PC-3 (cell line): ENCODE data around the gene SLC47A1. TPM values are rescaled to one million over a fixed set of nuclear protein-coding genes. Genes with fewer than 3 reads are reported as not detected.

Experiments
- ATAC-seq: fragments of 200-7000 bp; cut with Tn5 transposase; 2 replicates; pipeline ENCODE4 v1.9.1; 2020; ENCODE audit warnings: mild to moderate bottlenecking, moderate library complexity
- BruUV-seq: library from RNA; stranded (reverse); fragments of 400-500 nt; replicated peaks from 2 replicates; lab custom pipeline; 2021; lab: Mats Ljungman, UMichigan
- CTCF ChIA-PET: fragments of 300-600 bp; sonication (Branson Sonifier 250); formaldehyde crosslinking; loops from one replicate; lab custom pipeline; 2022; ENCODE audit warnings: antibody characterized with exemption; lab: Charles Lee
- POLR2A ChIA-PET: fragments of 300-600 bp; sonication (Branson Sonifier 250); formaldehyde crosslinking; loops from one replicate; lab custom pipeline; 2022; ENCODE audit warnings: antibody characterized with exemption; ENCODE audit not compliant: unreplicated experiment; lab: Charles Lee
- DNase-seq: peaks from one replicate; pipeline ENCODE4 v3.0.0-alpha.2; 2015
- H2AFZ ChIP-seq: fragments of 300-600 bp; sonication (generic); 2 replicates; pipeline ENCODE4 v1.6.0; 2016; ENCODE audit warnings: antibody characterized with exemption, low read length
- H3F3A ChIP-seq: fragments of 300-600 bp; sonication (generic); one replicate; pipeline ENCODE4 v1.6.0; 2017; ENCODE audit warnings: antibody characterized with exemption, low read length, control low read depth, mild to moderate bottlenecking; ENCODE audit not compliant: unreplicated experiment
- H3K27ac ChIP-seq: fragments of 300-600 bp; sonication (generic); 2 replicates; pipeline ENCODE4 v1.5.1; 2016; ENCODE audit warnings: mild to moderate bottlenecking, low read length
- H3K27me3 ChIP-seq: fragments of 300-600 bp; sonication (generic); 2 replicates; pipeline ENCODE4 v1.6.1; 2016; ENCODE audit warnings: low read length, mixed read lengths
- H3K36me3 ChIP-seq: fragments of 300-600 bp; sonication (generic); 2 replicates; pipeline ENCODE4 v1.6.1; 2016; ENCODE audit warnings: low read depth, mixed run types, low read length, mixed read lengths
- H3K4me1 ChIP-seq: fragments of 300-600 bp; sonication (generic); 2 replicates; pipeline ENCODE4 v1.5.1; 2016; ENCODE audit warnings: low read length; ENCODE audit not compliant: insufficient read depth
- H3K4me2 ChIP-seq: fragments of 300-600 bp; sonication (generic); 2 replicates; pipeline ENCODE4 v1.6.0; 2016; ENCODE audit warnings: low read length
- H3K4me3 ChIP-seq: fragments of 300-600 bp; sonication (generic); 2 replicates; pipeline ENCODE4 v1.5.1; 2016; ENCODE audit warnings: mild to moderate bottlenecking, low read length, mixed read lengths
- H3K79me2 ChIP-seq: fragments of 300-600 bp; sonication (generic); 2 replicates; pipeline ENCODE4 v1.6.1; 2017; ENCODE audit warnings: low read length, mixed read lengths
- H3K9ac ChIP-seq: fragments of 300-600 bp; sonication (generic); 2 replicates; pipeline ENCODE4 v1.6.0; 2016; ENCODE audit warnings: mild to moderate bottlenecking, low read length
- H3K9me2 ChIP-seq: fragments of 300-600 bp; sonication (generic); replicated peaks from 2 replicates; pipeline ENCODE4 v1.6.1; 2016; ENCODE audit warnings: mixed run types, low read length, mixed read lengths
- H3K9me3 ChIP-seq: fragments of 300-600 bp; sonication (generic); 2 replicates; pipeline ENCODE4 v1.6.1; 2016; ENCODE audit warnings: low read length, mixed read lengths
- H4K20me1 ChIP-seq: fragments of 300-600 bp; sonication (generic); 2 replicates; pipeline ENCODE4 v1.6.1; 2016; ENCODE audit warnings: low read length, mixed read lengths
- CTCF ChIP-seq: fragments of 300-600 bp; sonication (generic); conservative IDR thresholded peaks from 2 replicates; pipeline ENCODE4 v1.5.1; 2017; ENCODE audit warnings: antibody characterized with exemption, low read depth, mild to moderate bottlenecking, low read length
- EZH2 ChIP-seq: fragments of 300-600 bp; sonication (generic); IDR thresholded peaks from one replicate; pipeline ENCODE4 v1.6.1; 2017; ENCODE audit warnings: antibody characterized with exemption, mild to moderate bottlenecking, low read length; ENCODE audit not compliant: unreplicated experiment
- EZH2phosphoT487 ChIP-seq: fragments of 300-600 bp; sonication (generic); IDR thresholded peaks from 2 replicates; pipeline ENCODE4 v1.6.1; 2018; ENCODE audit warnings: mild to moderate bottlenecking, antibody characterized with exemption, low read length, borderline replicate concordance
- intact Hi-C: fragments of 100-400 bp; cut with micrococcal nuclease; formaldehyde crosslinking; loops from 2 replicates; pipeline ENCODE4 v1.9.0; 2023
- total RNA-seq: library from RNA; depleted of rRNA; stranded (reverse); fragments of >200 nt; gene quantifications from 2 replicates; pipeline ENCODE4 v1.2.3, GENCODE V29; 2014

The SLC47A1 gene
- total RNA-seq, 1 experiment from 2014 or later = 0.15 TPM

GRCh38 chr17:19486351-19487023 lies 47.2 kb upstream of the SLC47A1 start:
- H3K36me3 ChIP-seq = no peaks in the 10 kb centered on the region
- H3K9ac ChIP-seq = no peak overlapping the region
- no peaks in the 10 kb centered on the region for H3K9me3 ChIP-seq
- no peaks in the 10 kb centered on the region for H3K4me1 ChIP-seq
- DNase-seq (no peak), ATAC-seq (no peak)
- BruUV-seq = no TSS peak
- no peaks in the 10 kb centered on the region for H3K27me3 ChIP-seq
- POLR2A ChIA-PET = no interaction called here
- CTCF ChIA-PET = no interaction called here
- H3K4me2 ChIP-seq = no peak overlapping the region
- H3K9me2 ChIP-seq = no peaks in the 10 kb centered on the region
- intact Hi-C loops = no loop called here
- H2AFZ ChIP-seq = no peak overlapping the region
- no peak overlapping the region for H3K4me3 ChIP-seq
- no peaks in the 10 kb centered on the region for H3F3A ChIP-seq
- H3K27ac ChIP-seq = no peak overlapping the region
- H3K79me2 ChIP-seq = no peaks in the 10 kb centered on the region
- H4K20me1 ChIP-seq = no peaks in the 10 kb centered on the region
- no peak for TF ChIP-seq CTCF
- TF ChIP-seq EZH2 = no peak
- TF ChIP-seq EZH2phosphoT487 = no peak

- no TSS peak for BruUV-seq
- H2AFZ ChIP-seq = no peak overlapping the region
- H3K27me3 ChIP-seq = no peaks in the 10 kb centered on the region
- ChIA-PET CTCF (no interaction called here), POLR2A (no interaction called here)
- no peaks in the 10 kb centered on the region for H4K20me1 ChIP-seq
- H3K9me3 ChIP-seq = no peaks in the 10 kb centered on the region
- no peaks in the 10 kb centered on the region for H3K4me1 ChIP-seq
- H3F3A ChIP-seq = no peaks in the 10 kb centered on the region
- H3K27ac ChIP-seq = no peak overlapping the region
- H3K4me3 ChIP-seq = no peak overlapping the region
- intact Hi-C loops = no loop called here
- no peak for ATAC-seq
- H3K4me2 ChIP-seq = no peak overlapping the region
- TF ChIP-seq CTCF (no peak), EZH2phosphoT487 (no peak), EZH2 (no peak)
- no peaks in the 10 kb centered on the region for H3K36me3 ChIP-seq
- H3K79me2 ChIP-seq = no peaks in the 10 kb centered on the region
- DNase-seq = no peak
- no peaks in the 10 kb centered on the region for H3K9me2 ChIP-seq
- H3K9ac ChIP-seq = no peak overlapping the region
Measured at GRCh38 chr17:19487024-19487600, 46.5 kb upstream of the SLC47A1 start.

- no peaks in the 10 kb centered on the region for H3K4me1 ChIP-seq
- H3K9me2 ChIP-seq = no peaks in the 10 kb centered on the region
- H3K27ac ChIP-seq = no peak overlapping the region
- intact Hi-C loops = no loop called here
- no peak overlapping the region for H3K4me3 ChIP-seq
- TF ChIP-seq EZH2 (no peak), EZH2phosphoT487 (no peak)
- POLR2A ChIA-PET = no interaction called here
- DNase-seq (no peak), ATAC-seq (no peak)
- H3K79me2 ChIP-seq = no peaks in the 10 kb centered on the region
- CTCF ChIA-PET = no interaction called here
- no peak overlapping the region for H3K4me2 ChIP-seq
- H2AFZ ChIP-seq = no peak overlapping the region
- H3F3A ChIP-seq = no peaks in the 10 kb centered on the region
- no TSS peak for BruUV-seq
- no peaks in the 10 kb centered on the region for H3K36me3 ChIP-seq
- H3K9ac ChIP-seq = no peak overlapping the region
- H4K20me1 ChIP-seq = no peaks in the 10 kb centered on the region
- no peaks in the 10 kb centered on the region for H3K9me3 ChIP-seq
- H3K27me3 ChIP-seq = no peaks in the 10 kb centered on the region
Measured at GRCh38 chr17:19492141-19492540, 41.5 kb upstream of the SLC47A1 start.
